LNCaP clone FGC (cell line): Measurements from ENCODE around the gene SRRM2.

Experiments used
- DNase-seq: peaks from one replicate; pipeline ENCODE4 v3.0.0-alpha.2; 2011; ENCODE audit warnings: low read depth
- H3K4me3 ChIP-seq: 2 replicates; pipeline ENCODE4 v1.5.1; 2011; ENCODE audit warnings: mild to moderate bottlenecking, low read depth, low read length, control low read depth
- TF ChIP-seq, protein P1 (sequence below): IDR thresholded peaks from 2 replicates; pipeline ENCODE4 v1.5.1; 2012; ENCODE audit warnings: mild to moderate bottlenecking; ENCODE audit not compliant: control insufficient read depth, insufficient read depth; ENCODE audit errors: extremely low read depth

SRRM2 gene

DNA sequence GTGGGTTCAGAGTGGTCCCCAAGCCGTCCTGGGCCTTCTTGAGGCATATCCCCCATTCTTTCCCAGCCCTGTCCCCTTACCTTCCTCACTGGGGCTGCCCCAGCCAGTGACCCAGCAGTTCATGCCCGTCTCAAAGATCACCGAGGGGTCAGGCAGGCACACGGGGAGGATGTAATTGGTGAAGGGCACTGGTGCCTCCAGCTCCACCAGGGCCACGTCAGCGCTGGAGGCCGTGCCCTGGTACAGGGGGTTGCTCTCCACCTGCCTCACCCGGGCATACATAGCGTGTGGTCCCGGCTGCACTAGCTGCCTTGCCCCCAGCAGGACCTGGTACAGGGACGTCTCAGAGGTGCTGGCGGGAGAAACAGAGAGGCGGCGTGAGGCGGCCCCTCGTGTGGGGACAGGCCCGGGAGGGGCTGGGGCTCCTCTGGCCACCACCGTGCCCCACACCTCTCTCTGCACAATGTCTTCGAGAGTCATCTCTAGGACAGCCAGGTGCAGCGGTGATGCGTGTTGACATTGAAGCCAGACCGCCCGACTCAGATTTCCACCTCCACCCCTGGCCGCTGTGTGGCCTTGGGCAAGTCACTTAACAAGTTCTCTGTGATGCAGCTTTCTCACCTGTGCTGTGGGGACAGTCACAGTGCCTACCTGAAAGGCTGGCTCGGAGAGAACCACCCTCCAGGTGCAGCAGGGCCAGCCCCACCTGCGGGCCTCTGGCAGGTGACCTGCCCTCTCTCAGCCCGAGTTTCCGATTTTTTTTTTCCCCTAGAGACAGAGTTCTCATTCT, 38.3 kb upstream of the SRRM2 start:
- DNase-seq: no peak
- TF ChIP-seq, protein P1, sequence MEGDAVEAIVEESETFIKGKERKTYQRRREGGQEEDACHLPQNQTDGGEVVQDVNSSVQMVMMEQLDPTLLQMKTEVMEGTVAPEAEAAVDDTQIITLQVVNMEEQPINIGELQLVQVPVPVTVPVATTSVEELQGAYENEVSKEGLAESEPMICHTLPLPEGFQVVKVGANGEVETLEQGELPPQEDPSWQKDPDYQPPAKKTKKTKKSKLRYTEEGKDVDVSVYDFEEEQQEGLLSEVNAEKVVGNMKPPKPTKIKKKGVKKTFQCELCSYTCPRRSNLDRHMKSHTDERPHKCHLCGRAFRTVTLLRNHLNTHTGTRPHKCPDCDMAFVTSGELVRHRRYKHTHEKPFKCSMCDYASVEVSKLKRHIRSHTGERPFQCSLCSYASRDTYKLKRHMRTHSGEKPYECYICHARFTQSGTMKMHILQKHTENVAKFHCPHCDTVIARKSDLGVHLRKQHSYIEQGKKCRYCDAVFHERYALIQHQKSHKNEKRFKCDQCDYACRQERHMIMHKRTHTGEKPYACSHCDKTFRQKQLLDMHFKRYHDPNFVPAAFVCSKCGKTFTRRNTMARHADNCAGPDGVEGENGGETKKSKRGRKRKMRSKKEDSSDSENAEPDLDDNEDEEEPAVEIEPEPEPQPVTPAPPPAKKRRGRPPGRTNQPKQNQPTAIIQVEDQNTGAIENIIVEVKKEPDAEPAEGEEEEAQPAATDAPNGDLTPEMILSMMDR: no peak

DNA sequence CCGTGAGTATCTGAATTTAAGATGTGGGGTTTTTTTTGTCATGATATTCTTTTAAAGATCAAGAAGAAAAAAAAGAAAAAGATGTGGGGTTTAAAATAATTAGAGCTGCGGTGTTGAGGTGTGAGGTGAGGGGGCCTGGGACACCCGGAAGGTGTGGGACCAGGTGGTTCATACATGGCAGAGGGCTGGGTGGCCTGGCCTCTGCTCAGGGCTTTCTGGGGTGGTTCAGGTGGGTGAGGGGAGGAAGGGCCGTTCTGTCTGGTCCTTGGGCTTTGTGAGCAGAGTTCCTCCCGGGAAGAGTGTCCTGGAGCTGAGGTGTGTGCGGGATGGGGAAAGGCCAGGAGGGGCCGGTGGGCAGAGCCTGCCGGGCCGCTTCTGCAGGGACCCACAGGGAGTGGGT, 37.4 kb upstream of the SRRM2 start:
- TF ChIP-seq, protein P1: no peak
- H3K4me3 ChIP-seq: no peak overlapping the region
- DNase-seq: no peak

More for the DNA sequence above, 38.3 kb upstream of the SRRM2 start:
- no peak overlapping the region for H3K4me3 ChIP-seq

DNA sequence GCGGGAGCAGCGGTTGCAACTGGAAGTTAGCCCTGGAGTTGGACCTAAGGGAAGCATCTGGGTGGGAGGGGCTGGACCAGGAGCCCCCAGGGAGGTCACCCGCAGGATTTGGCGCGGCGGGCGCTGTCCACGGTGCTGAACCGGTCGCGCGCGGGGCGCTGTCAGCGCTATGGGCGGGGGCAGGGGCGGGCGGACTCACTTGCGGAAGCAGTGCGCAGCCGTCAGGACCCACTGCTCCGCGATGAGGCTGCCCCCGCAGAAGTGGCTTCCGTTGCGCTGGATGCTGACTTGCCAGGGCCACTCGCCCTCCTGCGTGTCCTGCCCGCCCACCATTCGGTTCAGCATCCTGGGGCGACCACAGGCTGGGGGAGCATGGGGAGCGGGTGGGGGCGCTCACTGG, 36.9 kb upstream of the SRRM2 start:
- DNase-seq: no peak
- TF ChIP-seq, protein P1: no peak
- no peak overlapping the region for H3K4me3 ChIP-seq

DNA sequence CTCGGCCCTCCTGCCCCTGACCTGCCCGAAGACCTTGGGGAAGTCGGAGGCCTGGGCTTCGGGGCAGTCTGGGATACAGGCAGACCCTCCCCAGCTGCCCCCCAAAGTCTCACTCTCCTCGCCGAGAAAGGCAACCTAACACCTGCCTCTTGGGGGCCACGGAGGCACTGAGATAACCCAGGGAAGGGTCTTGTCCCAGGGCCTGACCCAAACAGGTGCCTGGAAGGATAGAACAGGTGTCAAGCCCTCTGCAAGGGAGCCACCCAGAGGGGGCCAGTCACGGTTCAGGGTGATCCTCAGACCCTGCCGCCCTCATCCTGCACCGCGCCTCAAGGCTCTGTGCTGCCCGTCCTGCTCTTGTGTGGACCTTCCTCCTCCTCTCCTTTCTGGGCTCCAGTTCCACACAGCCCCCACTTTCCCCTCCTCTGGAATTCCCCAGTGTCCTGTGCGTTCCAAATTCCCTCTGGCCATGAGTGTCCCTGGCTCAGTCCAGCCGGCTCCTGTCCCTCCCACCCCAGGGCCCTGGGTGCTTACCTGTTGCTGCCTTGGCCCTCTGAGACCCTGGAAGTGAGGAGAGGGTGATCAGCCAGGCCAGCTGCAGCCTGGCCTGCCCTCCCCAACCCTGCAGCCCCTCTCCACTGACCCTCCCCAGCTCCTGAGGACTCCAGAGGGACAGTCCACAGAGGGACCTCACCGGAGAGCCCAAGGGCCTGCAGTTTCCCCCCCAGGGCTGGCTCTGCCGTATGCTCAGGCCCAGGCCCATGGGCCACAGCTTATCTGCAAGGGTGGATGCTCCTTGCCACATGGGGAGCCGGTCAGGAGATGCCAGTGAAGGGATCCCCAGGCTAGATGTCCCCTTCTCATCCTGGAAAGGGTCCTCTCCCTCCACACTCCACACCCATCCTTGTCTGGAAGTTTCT, 36.2 kb upstream of the SRRM2 start:
- H3K4me3 ChIP-seq: no peak overlapping the region
- no peak for DNase-seq
- TF ChIP-seq, protein P1: no peak

DNA sequence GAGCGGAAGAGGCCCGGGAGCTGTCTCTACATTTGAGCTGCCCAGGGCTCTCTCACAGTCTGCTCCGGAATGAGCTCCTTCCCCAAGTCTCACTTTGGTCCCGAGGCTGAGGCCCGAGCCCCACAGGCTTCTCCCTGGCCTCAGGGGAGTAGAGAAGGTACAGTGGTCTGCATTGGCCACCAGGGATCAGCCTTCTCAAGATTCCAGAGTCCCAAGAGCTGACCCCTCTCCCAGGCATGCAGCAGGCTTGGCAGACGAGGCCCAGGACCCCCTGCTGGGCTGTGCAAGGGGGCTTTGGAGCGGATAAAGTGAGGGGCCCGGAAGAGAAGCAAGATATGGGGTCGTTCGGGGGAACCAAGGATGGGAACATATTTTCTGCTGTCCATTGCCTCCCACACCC, 35.5 kb upstream of the SRRM2 start:
- DNase-seq: no peak
- TF ChIP-seq, protein P1: no peak
- no peak overlapping the region for H3K4me3 ChIP-seq

DNA sequence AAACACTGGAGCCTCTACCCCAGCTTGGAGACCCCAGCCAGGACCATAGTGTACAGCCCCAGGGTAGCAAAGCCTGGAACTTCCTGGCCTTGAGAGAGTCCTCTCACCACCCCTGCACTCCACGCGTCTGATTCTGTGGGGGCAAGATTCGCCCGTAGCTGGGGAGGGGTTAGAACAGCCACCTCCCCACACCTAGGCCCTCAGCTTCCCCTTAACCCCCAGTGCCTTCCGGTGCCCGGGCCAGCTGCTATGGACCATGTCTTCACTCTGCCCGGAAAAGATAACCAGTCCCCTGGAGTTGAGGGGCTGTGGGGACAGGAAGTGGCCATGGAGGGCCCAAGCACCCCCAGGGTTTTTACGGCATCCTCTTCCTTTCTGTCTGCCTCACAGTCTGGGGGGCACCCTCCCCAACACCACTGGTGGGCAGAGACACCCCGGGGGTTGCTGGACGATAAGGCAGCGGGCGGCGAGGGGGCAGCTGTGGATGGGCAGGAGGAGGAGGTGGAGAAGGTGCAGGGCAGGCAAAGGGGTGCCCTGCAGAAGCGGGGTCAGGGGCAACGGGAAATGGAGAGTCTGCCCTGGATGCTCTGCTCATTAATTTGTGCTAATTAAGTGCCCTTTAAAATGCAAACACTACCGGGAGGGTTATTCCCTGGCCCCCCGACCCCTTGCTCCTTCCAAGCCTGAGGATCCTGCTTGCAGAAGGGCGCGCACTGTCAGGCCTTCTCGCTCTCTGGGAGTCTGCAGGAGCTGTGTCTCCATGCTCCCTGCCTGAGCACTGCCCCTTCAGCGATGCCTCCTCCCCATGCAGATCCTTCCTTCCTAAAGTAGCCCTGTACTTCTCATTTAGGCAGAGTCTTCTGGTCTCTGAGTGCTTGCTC, 34.8 kb upstream of the SRRM2 start:
- TF ChIP-seq, protein P1: no peak

More for the DNA sequence above, 34.8 kb upstream of the SRRM2 start:
- H3K4me3 ChIP-seq: no peak overlapping the region
- DNase-seq: no peak
